GM19467 (cell line): ENCODE results near the gene LETMD1.
"Not testable (repeated sequence)": the region's sequence is repeated elsewhere in the genome, so short reads cannot be mapped to it uniquely, and the experiment has no call there.

Experiments
- ATAC-seq: cut with Tn5 transposase; IDR thresholded peaks from one replicate; pipeline ENCODE4 v1.9.1; 2021; ENCODE audit warnings: mild to moderate bottlenecking, moderate library complexity; ENCODE audit not compliant: unreplicated experiment

The LETMD1 gene, protein sequence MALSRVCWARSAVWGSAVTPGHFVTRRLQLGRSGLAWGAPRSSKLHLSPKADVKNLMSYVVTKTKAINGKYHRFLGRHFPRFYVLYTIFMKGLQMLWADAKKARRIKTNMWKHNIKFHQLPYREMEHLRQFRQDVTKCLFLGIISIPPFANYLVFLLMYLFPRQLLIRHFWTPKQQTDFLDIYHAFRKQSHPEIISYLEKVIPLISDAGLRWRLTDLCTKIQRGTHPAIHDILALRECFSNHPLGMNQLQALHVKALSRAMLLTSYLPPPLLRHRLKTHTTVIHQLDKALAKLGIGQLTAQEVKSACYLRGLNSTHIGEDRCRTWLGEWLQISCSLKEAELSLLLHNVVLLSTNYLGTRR

DNA sequence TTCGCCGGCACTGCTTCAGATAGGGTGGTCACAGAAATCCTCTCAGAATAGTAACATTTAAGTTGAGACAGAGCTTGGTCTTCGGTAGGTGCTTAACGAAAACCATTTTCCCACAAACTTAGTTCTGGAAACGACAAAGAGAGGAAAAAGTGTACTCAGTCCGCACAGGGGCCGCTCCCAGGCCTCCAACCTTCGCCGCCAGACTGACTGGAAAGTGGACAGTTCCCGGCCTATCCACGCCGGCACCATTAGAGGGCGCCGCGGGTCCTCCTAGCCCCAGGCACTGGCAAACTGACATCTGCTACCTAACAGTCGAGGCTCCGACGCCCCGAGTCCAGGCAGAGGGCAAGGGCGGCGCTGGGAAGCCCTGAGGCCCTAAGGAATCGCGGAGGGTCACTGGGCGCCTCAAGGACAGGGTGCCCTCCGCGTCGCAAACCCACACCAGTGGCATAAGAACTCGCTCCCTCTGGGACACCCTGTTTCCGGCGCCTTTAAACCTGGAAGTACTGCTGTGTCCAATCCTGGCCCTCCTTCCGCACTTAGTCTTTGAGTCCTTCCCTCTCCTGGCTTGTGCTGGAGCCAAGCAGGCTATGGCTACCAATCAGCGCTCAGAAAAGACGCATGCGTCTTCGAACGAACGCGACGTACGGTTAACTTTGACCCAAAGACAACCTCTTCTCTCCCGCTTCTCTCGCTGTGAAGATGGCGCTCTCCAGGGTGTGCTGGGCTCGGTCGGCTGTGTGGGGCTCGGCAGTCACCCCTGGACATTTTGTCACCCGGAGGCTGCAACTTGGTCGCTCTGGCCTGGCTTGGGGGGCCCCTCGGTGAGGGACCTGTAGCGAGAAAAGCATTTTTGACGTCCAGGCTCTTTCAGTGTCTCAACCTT is at the start of gene LETMD1:
Gene LETMD1, plus strand, starts transcription at position 673 of the 886 bp plus-strand sequence. Its CDS starts 30 bp downstream, at position 703.
- ATAC-seq, result peak; percentile 96

GRCh38 chr12:50999093-50999492 is 49.0 kb upstream of the LETMD1 start:
- ATAC-seq, result no peak

- no peak for ATAC-seq
These were observed 47.9 kb upstream of the LETMD1 start for GRCh38 chr12:51000245-51000644.

DNA sequence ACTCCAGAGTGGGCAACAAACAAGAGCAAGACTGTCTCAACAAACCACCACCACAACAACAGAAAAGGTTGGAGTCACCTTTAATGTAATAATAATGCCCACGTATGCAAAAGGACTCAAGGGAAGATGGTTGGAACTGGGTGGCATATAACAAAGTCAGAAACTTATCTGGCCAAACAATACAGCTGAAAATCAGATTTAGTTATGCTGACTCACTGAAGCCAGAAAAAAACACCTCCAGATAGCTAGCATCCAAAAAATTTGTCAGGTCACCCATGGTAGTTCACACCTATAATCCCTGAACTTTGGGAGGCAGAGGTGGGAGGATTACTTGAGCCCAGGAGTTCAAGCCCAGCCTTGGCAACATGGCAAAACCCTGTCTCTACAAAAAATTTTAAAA is 46.3 kb upstream of the LETMD1 start:
- no peak for ATAC-seq

DNA sequence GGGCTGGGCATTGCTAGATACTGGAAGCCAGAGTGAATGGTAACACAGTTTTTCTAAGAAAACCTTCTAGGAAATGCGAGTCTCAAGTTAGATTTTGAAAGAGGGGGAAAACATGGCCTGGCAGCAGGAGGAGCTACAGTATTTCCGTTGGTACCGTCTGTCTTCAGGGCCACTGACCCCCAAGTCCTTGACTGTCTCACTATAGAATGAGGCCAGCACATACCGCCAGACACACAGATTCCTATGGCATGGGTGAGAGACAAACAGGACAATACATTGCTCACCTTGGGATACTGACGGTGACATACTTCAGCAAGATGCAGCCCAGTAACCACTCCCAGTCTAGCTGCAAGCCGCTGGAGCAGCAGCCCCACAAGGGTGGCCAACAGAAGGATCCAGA is 43.6 kb upstream of the LETMD1 start:
- ATAC-seq, result no peak

GRCh38 chr12:51005030-51005429 is 43.1 kb upstream of the LETMD1 start:
- ATAC-seq, result no peak

- no peak for ATAC-seq
These were observed 42.5 kb upstream of the LETMD1 start for GRCh38 chr12:51005671-51006070.

- ATAC-seq, result no peak
These were observed 39.6 kb upstream of the LETMD1 start for GRCh38 chr12:51008329-51009055.

DNA sequence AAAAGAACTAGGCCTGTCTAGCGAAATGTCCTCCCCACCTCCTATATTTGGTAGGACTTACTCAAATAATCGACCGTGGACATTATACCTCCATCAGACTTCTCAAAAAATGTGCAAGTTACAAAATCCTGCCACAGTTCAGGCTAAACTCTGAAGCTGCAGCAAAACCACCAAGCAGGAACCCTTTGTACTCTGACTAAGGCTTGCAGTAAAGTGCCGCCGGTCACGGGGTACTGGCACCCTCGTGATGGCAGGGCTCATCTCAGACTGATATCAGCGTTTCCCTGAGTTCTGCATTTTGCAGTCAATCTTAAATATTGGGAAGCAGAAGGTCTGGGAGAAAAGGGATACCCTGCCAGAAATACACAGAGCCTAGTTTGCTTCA is 39.1 kb upstream of the LETMD1 start:
- ATAC-seq, result no peak

GRCh38 chr12:51011955-51012354 is 36.2 kb upstream of the LETMD1 start:
- no peak for ATAC-seq

DNA sequence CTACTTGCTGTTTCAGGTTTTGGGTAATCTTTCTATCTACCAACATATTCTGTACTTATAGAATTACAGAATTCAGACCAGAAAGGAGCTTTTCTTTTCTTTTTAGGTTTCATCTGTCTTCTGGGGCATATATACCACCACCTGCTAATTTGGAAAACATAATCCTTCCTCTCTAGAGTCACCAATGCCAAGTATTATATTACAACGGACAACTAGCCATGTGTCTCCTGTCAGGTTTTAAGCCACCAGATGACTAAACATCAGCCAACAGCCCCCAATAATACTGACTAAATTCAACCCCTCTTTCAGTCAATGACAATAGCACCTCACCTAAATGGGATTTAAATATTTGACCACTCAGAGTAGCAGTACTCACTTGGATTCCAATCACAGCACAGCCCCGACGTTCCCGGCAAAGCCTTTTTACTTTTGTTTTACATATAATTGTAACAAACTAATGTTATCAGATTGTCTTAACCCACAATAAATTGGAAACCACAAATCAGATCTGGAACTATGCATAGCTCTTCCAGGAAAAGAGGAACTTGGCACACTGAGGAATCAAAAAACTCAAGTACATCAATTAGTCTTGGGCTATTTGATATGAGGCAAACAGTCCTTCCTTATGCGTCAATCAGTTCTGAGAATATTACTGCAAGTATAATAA is 35.4 kb upstream of the LETMD1 start:
- ATAC-seq, result no peak

GRCh38 chr12:51013441-51013840 is 34.7 kb upstream of the LETMD1 start:
- no peak for ATAC-seq

DNA sequence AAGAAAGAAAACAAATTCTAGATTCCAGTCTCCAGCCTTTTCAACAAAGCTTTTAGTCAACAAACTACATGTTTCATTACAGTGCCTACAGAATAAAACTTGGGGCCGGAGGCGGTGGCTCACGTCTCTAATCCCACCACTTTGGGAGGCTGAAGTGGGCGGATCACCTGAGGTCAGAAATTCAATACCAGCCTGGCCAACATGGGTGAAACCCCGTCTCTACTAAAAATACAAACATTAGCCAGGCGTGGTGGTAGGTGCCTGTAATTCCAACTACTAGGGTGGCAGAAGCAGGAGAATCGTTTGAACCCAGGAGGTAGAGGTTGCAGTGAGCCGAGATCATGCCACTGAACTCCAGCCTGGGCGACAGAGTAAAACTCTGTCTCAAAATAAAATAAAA is 33.7 kb upstream of the LETMD1 start:
- ATAC-seq, result not testable (repeated sequence)

GRCh38 chr12:51017452-51017851 is 30.7 kb upstream of the LETMD1 start:
- ATAC-seq, result no peak

GRCh38 chr12:51018956-51019355 is 29.2 kb upstream of the LETMD1 start:
- ATAC-seq, result no peak

GRCh38 chr12:51019927-51020326 is 28.2 kb upstream of the LETMD1 start:
- ATAC-seq, result no peak

DNA sequence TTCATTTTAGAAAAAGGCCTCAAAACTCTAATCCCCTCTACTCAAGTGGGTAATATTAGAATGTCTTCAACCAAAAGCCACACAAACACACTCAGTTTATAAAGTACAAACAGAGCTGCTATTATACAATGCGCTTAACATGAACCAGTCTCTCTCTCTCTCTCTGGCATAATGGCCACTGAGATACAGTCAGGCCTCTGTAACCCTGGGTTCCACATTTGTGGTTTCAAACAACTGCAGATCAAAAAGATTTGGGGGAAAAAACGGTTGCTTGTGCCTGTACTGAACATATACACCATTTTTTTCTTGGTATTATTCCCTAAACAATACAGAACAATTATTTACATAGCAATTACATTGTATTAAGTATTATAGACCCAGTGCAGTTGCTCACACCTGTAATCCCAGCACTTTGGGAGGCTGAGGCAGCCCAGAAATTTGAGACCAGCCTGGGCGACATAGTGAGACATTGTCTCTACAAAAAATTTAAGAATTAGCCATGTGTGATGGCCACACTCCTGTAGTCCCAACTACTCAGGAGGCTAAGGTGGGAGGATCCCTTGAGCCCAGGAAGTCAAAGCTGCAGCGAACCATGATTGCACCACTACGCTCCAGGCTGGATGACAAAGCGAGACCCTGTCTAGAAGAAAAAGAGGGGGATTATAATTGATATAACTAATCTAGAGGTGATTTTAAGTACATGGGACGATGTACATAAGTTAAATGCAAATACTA is 27.5 kb upstream of the LETMD1 start:
- ATAC-seq, result no peak

DNA sequence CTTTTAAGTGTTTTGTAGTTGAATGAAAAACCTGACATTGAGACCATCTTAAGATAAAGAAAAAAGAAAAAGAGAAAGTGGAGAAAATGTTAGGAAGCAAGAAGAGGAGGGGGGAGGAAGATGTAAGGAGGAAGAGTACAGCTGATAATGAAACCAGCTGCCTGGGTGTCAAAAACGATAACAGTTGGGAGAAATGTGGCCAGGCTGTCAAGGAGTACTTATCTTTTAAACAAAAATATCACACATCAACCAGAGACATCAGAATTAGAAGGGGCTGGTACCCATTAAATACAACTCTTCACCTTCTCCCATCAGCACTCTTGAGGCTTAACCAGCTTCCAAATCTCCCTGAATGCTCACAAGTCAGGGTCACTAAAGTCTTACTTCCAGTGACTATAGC is 26.4 kb upstream of the LETMD1 start:
- ATAC-seq, result no peak

DNA sequence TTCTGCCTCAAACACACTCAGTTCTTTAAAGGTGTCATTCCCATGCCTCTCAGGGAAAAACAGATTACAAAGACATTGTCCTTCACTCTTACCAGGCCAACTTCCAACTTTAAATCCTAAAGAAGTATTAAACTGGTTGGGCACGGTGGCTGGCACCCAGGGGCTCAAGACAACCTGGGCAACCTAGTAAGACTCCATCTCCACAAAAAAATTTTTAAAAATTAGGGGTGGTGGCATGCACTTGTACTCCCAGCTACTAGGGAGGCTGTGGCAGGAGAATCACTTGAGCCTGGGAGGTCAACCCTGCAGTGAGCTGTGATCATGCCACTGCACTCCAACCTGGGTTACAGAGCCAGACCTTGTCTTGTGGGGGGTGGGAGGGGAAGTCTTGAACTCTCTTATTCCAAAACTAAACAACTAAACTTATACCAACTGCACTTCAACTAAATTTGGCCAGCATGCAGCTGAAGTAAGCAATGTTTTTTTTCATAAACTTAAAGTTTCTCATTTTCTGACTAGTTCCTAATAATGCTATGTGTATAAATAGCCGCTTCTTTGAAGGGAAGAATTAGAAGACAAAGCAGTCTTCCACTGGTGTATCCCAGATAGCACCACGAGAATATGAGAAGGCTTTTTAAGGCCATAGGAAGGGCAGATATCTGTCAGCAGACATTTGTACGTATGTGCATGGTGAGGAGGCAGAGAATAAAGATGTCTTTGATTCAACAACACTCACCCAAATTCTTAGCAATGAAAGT is 24.3 kb upstream of the LETMD1 start:
- no peak for ATAC-seq
